ENCODE results near the gene JPH3. TPM values are rescaled to one million over a fixed set of nuclear protein-coding genes. Genes with fewer than 3 reads are reported as not detected.

JPH3 gene
- total RNA-seq, 1 donor from 2014 or later: 0.13 TPM

DNA sequence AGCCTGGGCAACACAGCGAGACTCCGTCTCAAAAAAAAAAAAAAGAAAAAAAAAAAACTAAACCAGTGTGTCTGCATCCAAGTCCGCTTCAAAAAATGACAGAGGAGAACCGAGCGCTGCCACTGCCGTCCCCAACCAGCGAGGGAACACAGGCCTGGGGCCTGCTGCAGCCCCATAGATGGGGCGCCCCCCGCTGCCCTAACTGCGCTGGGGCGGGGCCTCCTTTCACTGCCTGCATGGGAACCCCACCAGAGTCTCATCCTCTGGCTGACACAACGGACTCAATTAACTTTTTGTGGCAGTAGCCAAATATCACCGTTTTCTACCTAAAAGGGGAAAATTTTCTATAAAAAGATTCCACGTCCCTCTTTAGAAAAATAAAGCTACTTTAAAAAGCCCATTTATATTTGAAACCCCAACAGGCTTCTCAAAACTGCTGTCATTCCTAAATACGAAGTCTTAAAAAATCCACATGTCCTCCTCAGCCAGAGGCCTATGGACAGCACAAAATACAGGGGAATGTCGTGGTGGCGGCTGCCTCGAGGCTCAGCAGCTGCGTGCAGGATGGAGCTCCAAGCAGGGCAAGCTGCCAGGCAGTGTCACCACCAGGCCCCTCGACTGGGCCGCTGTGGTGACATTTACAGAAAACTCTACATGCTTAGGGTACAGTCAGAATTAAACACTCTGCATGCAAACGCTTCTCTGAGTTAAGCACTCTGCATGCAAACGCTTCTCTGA lies 133.1 kb downstream of the JPH3 start:
- DNase-seq (ENCODE audit: low read depth, low spot score): no peak

DNA sequence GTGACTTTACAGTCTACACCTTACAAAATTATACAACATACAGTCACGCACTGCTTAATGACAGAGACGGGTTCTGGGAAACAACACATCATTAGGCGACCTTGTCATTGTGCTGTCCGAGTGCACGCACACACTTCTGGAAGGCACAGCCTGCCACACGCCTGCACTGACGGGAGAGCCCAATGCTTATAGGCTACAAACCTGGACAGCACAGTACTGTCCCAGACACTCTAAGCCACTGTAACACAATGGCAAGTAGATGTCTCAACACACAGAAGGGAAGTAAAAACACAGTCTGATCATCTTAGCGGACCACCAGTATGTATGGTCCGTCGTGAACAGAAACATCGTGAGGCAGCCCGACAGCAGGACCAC lies 133.7 kb downstream of the JPH3 start:
- DNase-seq (ENCODE audit: low read depth, low spot score): no peak

DNA sequence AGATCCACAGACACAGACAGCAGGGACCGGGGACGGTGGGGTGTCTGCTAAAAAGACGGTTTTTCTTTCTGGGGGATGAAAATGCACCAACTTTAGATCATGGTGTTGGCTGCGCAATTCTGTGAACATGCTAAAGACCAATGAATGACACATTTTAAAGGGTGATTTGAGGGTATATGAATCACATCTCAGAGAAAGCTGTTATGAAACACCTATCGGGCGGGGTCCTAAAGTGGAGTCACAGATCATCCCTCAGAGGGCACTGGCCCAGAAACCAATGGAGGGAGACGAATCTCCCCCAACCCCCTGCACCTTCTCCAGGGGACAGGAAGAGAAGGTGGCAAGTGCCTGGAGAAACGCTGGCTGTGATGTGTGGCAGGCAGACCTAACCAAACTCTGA lies 137.5 kb downstream of the JPH3 start:
- no peak for DNase-seq (ENCODE audit: low read depth, low spot score)

DNA sequence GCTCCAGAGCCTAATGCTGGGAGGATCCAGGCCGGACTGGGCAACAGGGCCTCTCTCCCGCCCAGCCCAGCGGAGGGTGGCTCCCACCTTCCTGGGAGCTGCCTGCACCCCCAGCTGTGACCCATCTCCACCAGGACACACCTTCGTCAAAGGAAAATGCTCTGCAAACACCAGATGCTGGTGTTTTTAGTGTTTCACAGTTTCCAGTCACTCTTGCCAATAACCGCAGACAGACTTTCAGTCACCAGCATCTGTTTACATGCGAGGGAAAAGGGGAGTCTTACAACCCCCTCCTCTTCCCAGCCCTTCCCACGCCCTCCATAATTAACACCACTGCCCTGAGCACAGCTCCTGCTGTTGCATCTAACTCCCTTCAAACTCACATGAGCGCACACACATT lies 138.1 kb downstream of the JPH3 start:
- DNase-seq (ENCODE audit: low read depth, low spot score): no peak

DNA sequence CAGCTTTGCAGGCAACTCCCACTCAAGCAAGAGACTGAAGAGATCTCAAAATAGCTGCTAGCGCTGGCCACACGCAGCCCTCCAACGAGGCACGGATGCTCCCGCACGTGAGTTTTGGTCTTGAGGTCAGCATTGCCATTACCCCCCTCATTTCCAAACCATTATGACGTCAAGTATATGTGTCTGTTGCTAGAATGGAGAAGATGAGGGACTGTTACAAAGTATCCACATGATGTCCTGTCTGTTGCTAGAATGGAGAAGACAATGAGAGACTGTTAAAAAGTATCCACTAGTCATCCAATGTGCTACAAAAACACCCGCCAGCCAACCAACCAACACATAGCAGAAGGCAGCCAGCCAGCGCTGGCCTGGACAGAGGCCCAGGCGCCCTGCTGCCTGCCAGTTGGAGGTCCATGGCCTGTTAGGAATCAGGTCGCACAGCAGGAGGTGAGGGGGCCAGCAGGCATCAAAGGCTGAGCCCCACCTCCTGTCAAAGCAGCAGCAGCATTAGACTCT lies 138.7 kb downstream of the JPH3 start:
- no peak for DNase-seq (ENCODE audit: low read depth, low spot score)

DNA sequence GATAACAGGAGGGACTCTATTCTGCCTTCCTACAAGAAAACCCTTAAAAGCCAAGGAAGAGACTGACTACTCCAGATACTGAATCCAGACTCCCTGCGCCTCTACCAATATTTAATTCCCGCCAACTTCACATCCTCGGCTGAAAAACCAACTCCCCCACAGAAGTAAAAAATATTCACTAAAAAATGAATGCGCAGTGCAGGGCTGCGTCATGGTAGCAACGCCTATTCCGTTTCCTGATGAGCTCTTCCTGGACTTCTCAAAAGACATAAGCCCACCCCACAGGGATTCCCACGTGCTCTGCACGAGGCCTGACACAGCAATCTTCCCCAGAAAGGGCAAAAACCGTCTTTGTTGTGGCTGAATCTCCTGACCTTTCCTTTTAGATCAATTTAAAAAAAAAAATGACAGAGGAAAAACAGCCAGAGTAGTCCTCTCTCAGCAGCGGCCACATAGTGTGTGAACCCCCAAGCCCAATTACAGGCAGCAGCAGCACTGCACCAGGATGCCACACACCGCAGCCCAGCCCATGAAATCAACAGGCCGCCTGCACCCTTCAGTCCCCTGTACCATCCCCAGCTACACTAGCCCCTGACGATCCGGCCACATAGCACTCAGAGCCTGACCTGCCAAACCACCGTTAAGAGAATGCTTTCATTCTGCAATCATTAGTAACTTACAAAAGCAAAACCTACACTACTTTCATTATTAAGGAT lies 139.6 kb downstream of the JPH3 start:
- no peak for DNase-seq (ENCODE audit: low read depth, low spot score)

DNA sequence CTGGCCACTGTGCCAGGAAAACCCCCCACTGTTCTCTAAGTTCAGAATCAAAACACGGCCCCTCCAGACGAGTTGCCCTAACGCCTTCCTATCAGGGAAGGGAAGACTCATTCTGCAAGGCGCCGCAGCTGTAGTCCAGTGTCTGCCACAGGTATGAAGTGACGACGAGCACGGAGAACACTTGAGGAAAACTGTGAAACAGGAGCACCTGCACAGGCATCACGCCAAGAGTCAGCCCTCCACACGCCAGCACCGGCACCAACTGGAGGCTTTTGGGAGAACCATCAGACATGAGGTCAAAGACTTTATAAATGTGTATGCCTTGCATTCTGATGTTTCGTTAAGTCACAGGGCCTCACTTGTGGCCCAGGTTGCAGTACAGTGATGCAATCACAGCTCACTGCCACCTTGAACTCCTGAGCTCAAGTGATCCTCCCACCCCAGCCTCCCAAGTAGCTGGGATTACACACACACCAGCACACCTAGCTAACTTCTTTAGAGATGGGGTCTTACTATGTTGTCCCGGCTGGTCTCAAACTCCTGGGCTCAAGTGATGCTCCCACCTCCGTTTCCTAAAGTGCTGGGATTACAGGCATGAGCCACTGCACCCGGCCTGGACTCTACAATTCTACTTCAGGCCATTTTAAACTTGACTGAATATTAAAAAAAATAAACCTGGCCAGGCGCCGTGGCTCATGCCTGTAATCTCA lies 140.6 kb downstream of the JPH3 start:
- DNase-seq (ENCODE audit: low read depth, low spot score): no peak

DNA sequence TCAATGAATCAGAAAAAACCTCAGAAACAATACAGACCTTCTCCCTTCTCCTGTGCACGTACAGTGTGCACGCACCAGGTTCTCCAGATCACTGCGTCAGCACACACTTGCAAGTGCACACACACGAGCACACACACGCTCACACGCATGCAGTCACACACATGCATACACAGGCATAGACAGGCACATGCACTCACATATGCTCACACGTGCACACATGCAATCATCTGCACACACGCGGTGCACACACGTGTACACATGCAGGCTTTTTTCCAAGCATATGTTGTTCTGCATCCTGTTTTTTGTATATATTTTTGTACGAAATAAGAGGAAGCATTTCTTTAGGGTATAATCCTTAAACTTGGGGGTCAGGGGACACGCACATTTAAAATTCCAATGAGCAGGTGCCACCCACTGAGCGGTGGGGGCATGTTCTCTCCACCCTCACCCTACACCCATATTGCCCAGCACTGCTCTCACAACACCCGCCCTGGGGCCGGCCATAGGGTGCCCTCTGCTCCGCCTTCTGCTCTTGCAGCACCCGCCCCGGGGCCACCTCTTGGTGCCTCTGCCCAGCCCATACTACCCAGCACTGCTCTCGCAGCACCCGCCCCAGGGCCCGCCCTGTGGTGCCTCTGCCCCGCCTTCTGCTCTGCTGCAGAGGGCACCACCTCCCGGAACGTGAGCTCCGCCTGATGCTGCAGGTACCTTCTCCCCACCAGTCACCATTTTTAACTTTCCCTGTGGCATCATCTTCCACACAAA lies 142.6 kb downstream of the JPH3 start:
- DNase-seq (ENCODE audit: low read depth, low spot score): no peak

DNA sequence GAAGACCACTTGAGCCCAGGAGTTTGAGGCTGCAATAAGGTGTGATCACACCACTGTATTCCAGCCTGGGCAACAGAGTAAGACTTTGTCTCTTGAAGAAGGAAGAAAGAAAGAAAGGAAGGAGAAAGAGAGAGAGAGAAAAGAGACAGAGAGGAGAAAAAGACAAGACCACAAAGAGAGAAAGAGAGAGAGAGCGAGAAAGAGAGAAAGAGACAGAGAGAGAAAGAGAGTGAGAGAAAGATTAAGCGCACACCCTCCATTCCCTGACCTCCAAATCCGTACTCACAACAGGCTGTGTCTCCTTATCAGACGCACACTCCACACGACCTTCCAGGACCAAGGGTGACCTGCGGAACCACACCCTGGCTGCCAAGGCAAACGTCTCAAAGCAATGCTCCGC lies 143.9 kb downstream of the JPH3 start:
- DNase-seq (ENCODE audit: low read depth, low spot score): no peak

Other genes with a start within 250 kb of the JPH3 start
- gene FBXO31, start 218.7 kb upstream of the JPH3 start, total RNA-seq: 26.3 and 28.2 TPM in 2 replicates
- gene MAP1LC3B, start 210.2 kb upstream of the JPH3 start, total RNA-seq: 26.1 and 28.4 TPM in 2 replicates
- 6.4 and 9.2 TPM in 2 replicates for gene ZCCHC14, start 109.5 kb upstream of the JPH3 start, total RNA-seq
- gene KLHDC4, start 163.5 kb downstream of the JPH3 start, total RNA-seq: 34.0 and 34.4 TPM in 2 replicates